HG03521 (cell line): ENCODE data around the gene FNDC5.

ENCODE experiments used
- ATAC-seq: cut with Tn5 transposase; IDR thresholded peaks from one replicate; pipeline ENCODE4 v1.9.1; 2021; ENCODE audit warnings: mild to moderate bottlenecking, moderate library complexity; ENCODE audit not compliant: unreplicated experiment

Gene FNDC5

GRCh38 chr1:32885676-32886003 is 14.9 kb upstream of the FNDC5 start:
- no peak for ATAC-seq

- no peak for ATAC-seq
Measured at GRCh38 chr1:32884726-32885125, 14.0 kb upstream of the FNDC5 start.

- ATAC-seq, result no peak
Measured at GRCh38 chr1:32884032-32884372, 13.3 kb upstream of the FNDC5 start.

GRCh38 chr1:32883338-32884031 is 12.8 kb upstream of the FNDC5 start:
- no peak for ATAC-seq

- ATAC-seq, result no peak
Measured at GRCh38 chr1:32881871-32882850, 11.4 kb upstream of the FNDC5 start.

- ATAC-seq, result no peak
Measured at GRCh38 chr1:32881291-32881690, 10.6 kb upstream of the FNDC5 start.

GRCh38 chr1:32878637-32879041 is 7.9 kb upstream of the FNDC5 start:
- no peak for ATAC-seq

- no peak for ATAC-seq
Measured at GRCh38 chr1:32878183-32878582, 7.5 kb upstream of the FNDC5 start.

GRCh38 chr1:32877211-32878110 is 6.7 kb upstream of the FNDC5 start:
- no peak for ATAC-seq

- no peak for ATAC-seq
Measured at GRCh38 chr1:32876341-32877210, 5.9 kb upstream of the FNDC5 start.

- ATAC-seq, result no peak
Measured at GRCh38 chr1:32874860-32875752, 4.4 kb upstream of the FNDC5 start.

GRCh38 chr1:32873484-32873883 is 2.8 kb upstream of the FNDC5 start:
- ATAC-seq, result no peak

- no peak for ATAC-seq
Measured at GRCh38 chr1:32872192-32872460, 1.4 kb upstream of the FNDC5 start.

- no peak for ATAC-seq
Measured at GRCh38 chr1:32871364-32872191, 866 bp upstream of the FNDC5 start.

GRCh38 chr1:32869923-32870614 is 643 bp downstream of the FNDC5 start:
- ATAC-seq, result no peak

GRCh38 chr1:32868806-32869455 is 1.8 kb downstream of the FNDC5 start:
- no peak for ATAC-seq

- ATAC-seq, result no peak
Measured at GRCh38 chr1:32868085-32868484, 2.6 kb downstream of the FNDC5 start.

- no peak for ATAC-seq
Measured at GRCh38 chr1:32867671-32868070, 3.0 kb downstream of the FNDC5 start.
